Sigmoid colon (tissue), 7 donors: ENCODE data around the gene LAMTOR2. TPM values are rescaled to one million over a fixed set of nuclear protein-coding genes. Genes with fewer than 3 reads are reported as not detected.
A peak's percentile ranks its signal among the peaks of the same experiment; 100 is the strongest.

Experiments
- DNase-seq: peaks from one replicate; pipeline ENCODE4 v3.0.0-alpha.2; 2019
- H3K27ac ChIP-seq, 4 donors: fragments of 200-600 bp; sonication (generic); one replicate each; pipeline ENCODE4 v1.5.1; 2016 to 2019; ENCODE audit warnings: mild to moderate bottlenecking in 1 of 4
- H3K27me3 ChIP-seq, 3 donors: fragments of 200-600 bp; sonication (generic); one replicate each; pipeline ENCODE4 v1.5.1; 2019; ENCODE audit warnings: mild to moderate bottlenecking in 1 of 3
- H3K36me3 ChIP-seq, 4 donors: fragments of 200-600 bp; sonication (generic); one replicate each; pipeline ENCODE4 v1.5.1; 2016 to 2019
- H3K4me1 ChIP-seq, 4 donors: fragments of 200-600 bp; sonication (generic); one replicate each; pipeline ENCODE4 v1.5.1; 2017 to 2019
- H3K4me3 ChIP-seq, 4 donors: fragments of 200-600 bp; sonication (generic); one replicate each; pipeline ENCODE4 v1.5.1; 2017 to 2019; ENCODE audit warnings: mild to moderate bottlenecking in 2 of 4, moderate library complexity in 1 of 4
- H3K9me3 ChIP-seq, 4 donors: fragments of 200-600 bp in 3 of 4; sonication (generic) in 3 of 4; one replicate each; pipeline versions ENCODE4 v1.5.1 to v1.6.1; 2013 to 2019
- CTCF ChIP-seq, 4 experiments: fragments of 450-650 bp in 3 of 4; fragments of 200-600 bp in 1 of 4; IDR thresholded peaks; one replicate each; pipeline ENCODE4 v1.5.1; 2016 to 2019; ENCODE audit warnings: antibody characterized with exemption in 4 of 4, mild to moderate bottlenecking in 3 of 4, moderate library complexity in 2 of 4
- EP300 ChIP-seq, 4 donors: sonication (generic); formaldehyde crosslinking; IDR thresholded peaks; one replicate each; pipeline ENCODE4 v1.6.1; 2017; ENCODE audit warnings: antibody characterized with exemption in 4 of 4
- POLR2A ChIP-seq, 2 donors: fragments of 450-650 bp; IDR thresholded peaks; one replicate each; pipeline ENCODE4 v1.6.1; 2016; ENCODE audit warnings: antibody characterized with exemption in 2 of 2, mild to moderate bottlenecking in 2 of 2, moderate library complexity in 2 of 2
- POLR2AphosphoS5 ChIP-seq, 4 donors: sonication (generic); formaldehyde crosslinking; IDR thresholded peaks; one replicate each; pipeline ENCODE4 v1.6.1; 2017; ENCODE audit warnings: antibody characterized with exemption in 4 of 4
- WGBS, 2 donors: extraction: QIAGEN DNeasy Blood & Tissue Kit; methylation state at CpG; one replicate each; pipeline ENCODE4 v1.1.7; 2013; 5-methylcytosine and 5-hydroxymethylcytosine counted together
- intact Hi-C: fragments of 100-400 bp; cut with DNase I; formaldehyde crosslinking; loops from one replicate; pipeline ENCODE4 v1.15.1; 2023
- polyA plus RNA-seq, 3 donors: library from polyadenylated mRNA; stranded (reverse); fragments of 200-250 nt; gene quantifications; one replicate each; pipeline ENCODE4 v1.2.3, GENCODE V29; 2013
- total RNA-seq, 4 donors: library from RNA; depleted of rRNA; stranded (reverse); fragments of >200 nt; gene quantifications; one replicate each; pipeline ENCODE4 v1.1.0, GENCODE V29; 2016
- donor health status: healthy with polysubstance abuse.
- donor health status: Bipolar disorder and iron deficiency.
- donor health status: healthy.

LAMTOR2 gene
- total and polyA plus RNA-seq, 7 donors: 55.4 to 245 (median 86.4) TPM

- H3K9me3 ChIP-seq: no peaks in the 10 kb centered on the region
- TF ChIP-seq CTCF (IDR thresholded peaks at IDR 0.05) (peak; percentile 69 to 87 (median 84)), POLR2AphosphoS5 (IDR thresholded peaks at IDR 0.05) (no peak), POLR2A (IDR thresholded peaks at IDR 0.05) (no peak), EP300 (IDR thresholded peaks at IDR 0.05) (no peak)
Observed at GRCh38 chr1:156090840-156091188, 36.2 kb downstream of the LAMTOR2 start.

GRCh38 chr1:156091610-156092009, 37.0 kb downstream of the LAMTOR2 start:
- H3K27ac ChIP-seq: no peak overlapping the region
- DNase-seq: no peak
- TF ChIP-seq POLR2AphosphoS5 (IDR thresholded peaks at IDR 0.05) (no peak), EP300 (IDR thresholded peaks at IDR 0.05) (no peak), POLR2A (IDR thresholded peaks at IDR 0.05) (no peak), CTCF (IDR thresholded peaks at IDR 0.05) (no peak)
- 79 to 84% methylated on average over 2 of the region's 2 CpGs for WGBS, 2 donors
- H3K4me3 ChIP-seq: no peak overlapping the region
- intact Hi-C loops: no loop called here
- no peaks in the 10 kb centered on the region for H3K36me3 ChIP-seq
- no peaks in the 10 kb centered on the region for H3K9me3 ChIP-seq
- H3K27me3 ChIP-seq: no peaks in the 10 kb centered on the region
- H3K4me1 ChIP-seq: peaks cover 0 to 16% (median 6%) of the 10 kb centered on the region in 4 donors

More at GRCh38 chr1:156090840-156091188, 36.2 kb downstream of the LAMTOR2 start:
- DNase-seq: peak; percentile 93
- H3K27me3 ChIP-seq: no peaks in the 10 kb centered on the region
- H3K36me3 ChIP-seq: no peaks in the 10 kb centered on the region
- H3K4me3 ChIP-seq: no peak overlapping the region
- WGBS, 2 donors: 35 to 42% methylated on average over 14 of the region's 14 CpGs
- intact Hi-C loops: loop anchor here (1.0 kb wide), 1 partner anchor 134 kb away; no protein-coding TSS in a partner anchor
- peak overlapping the region in 1 of 4 donors; percentile 9 for H3K27ac ChIP-seq
- peaks cover 0 to 15% (median 5%) of the 10 kb centered on the region in 4 donors for H3K4me1 ChIP-seq

GRCh38 chr1:156095906-156096508, 41.4 kb downstream of the LAMTOR2 start:
- 82 to 83% methylated on average over 3 of the region's 3 CpGs for WGBS, 2 donors
- H3K9me3 ChIP-seq: no peaks in the 10 kb centered on the region
- H3K36me3 ChIP-seq: no peaks in the 10 kb centered on the region
- no peak for TF ChIP-seq EP300 (IDR thresholded peaks at IDR 0.05)
- TF ChIP-seq POLR2A (IDR thresholded peaks at IDR 0.05): no peak
- no peak for TF ChIP-seq CTCF (IDR thresholded peaks at IDR 0.05)
- TF ChIP-seq POLR2AphosphoS5 (IDR thresholded peaks at IDR 0.05): no peak
- peak overlapping the region; percentile 64 to 84 (median 75) for H3K27ac ChIP-seq
- H3K4me3 ChIP-seq: no peak overlapping the region
- H3K27me3 ChIP-seq: no peaks in the 10 kb centered on the region
- no peak for DNase-seq
- intact Hi-C loops: loop anchor here (1.0 kb wide), 1 partner anchor 34 kb away; no protein-coding TSS in a partner anchor
- peaks cover 0 to 32% (median 14%) of the 10 kb centered on the region in 4 donors for H3K4me1 ChIP-seq

- intact Hi-C loops: loop anchor here (1.0 kb wide), 1 partner anchor 33 kb away; no protein-coding TSS in a partner anchor
- H3K27ac ChIP-seq: peak overlapping the region; percentile 64 to 84 (median 75)
- WGBS, 2 donors: 18 to 31% methylated on average over 14 of the region's 14 CpGs
- H3K27me3 ChIP-seq: no peaks in the 10 kb centered on the region
- H3K4me3 ChIP-seq: no peak overlapping the region
- no peak for TF ChIP-seq POLR2A (IDR thresholded peaks at IDR 0.05)
- peak; percentile 38 to 51 (median 40) for TF ChIP-seq POLR2AphosphoS5 (IDR thresholded peaks at IDR 0.05)
- peak; percentile 95 to 98 (median 96) for TF ChIP-seq CTCF (IDR thresholded peaks at IDR 0.05)
- DNase-seq: peak; percentile 96
- no peaks in the 10 kb centered on the region for H3K36me3 ChIP-seq
- H3K9me3 ChIP-seq: no peaks in the 10 kb centered on the region
- peaks cover 0 to 39% (median 16%) of the 10 kb centered on the region in 4 donors for H3K4me1 ChIP-seq
Observed at GRCh38 chr1:156096640-156097391, 42.2 kb downstream of the LAMTOR2 start.
